ENCODE results near the gene ALG13.
"Not testable (repeated sequence)": the region's sequence is repeated elsewhere in the genome, so short reads cannot be mapped to it uniquely, and the experiment has no call there.

ALG13 gene

DNA sequence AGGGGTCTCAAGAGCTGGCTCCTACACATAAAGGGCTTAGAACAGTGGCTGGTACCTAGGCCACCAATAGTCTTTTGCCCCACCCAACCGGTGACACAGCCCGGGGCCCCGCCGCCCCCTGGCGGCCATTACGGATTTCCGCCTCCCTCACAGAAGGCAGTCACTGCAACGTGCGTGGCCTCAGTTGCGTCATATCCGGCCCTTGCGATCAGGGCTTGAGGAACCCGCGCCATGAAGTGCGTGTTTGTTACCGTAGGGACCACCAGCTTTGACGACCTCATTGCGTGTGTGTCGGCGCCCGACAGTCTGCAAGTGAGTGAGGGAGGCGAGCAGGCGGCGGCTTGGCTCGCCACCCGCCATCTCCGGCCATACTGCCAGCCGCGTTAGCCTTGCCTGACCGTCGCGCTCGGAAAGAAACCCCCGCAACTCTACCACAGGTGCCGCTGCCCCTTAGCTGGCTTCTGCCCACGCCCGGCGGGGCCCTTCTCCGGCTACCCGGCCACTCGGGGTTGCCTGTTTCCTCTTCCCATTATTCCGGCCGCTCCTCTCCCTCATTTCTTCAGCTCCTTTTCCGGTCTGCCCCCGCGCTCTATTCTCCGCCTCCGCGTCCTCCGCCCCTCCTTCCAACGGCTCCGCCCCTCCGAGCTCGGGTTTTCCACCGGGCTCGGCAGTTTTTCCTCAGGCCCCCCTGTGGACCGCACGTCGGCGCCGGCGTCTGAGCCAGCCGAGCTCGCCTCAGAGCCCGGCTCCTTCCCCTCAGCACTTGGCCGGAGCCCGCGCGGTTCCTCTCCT is at the start of gene ALG13:
ALG13 (plus strand) TSS at position 183 of the 792 bp plus-strand sequence; CDS start at position 232, 49 bp downstream.
- DNase-seq (ENCODE audit: low read depth), result peak; percentile 86

DNA sequence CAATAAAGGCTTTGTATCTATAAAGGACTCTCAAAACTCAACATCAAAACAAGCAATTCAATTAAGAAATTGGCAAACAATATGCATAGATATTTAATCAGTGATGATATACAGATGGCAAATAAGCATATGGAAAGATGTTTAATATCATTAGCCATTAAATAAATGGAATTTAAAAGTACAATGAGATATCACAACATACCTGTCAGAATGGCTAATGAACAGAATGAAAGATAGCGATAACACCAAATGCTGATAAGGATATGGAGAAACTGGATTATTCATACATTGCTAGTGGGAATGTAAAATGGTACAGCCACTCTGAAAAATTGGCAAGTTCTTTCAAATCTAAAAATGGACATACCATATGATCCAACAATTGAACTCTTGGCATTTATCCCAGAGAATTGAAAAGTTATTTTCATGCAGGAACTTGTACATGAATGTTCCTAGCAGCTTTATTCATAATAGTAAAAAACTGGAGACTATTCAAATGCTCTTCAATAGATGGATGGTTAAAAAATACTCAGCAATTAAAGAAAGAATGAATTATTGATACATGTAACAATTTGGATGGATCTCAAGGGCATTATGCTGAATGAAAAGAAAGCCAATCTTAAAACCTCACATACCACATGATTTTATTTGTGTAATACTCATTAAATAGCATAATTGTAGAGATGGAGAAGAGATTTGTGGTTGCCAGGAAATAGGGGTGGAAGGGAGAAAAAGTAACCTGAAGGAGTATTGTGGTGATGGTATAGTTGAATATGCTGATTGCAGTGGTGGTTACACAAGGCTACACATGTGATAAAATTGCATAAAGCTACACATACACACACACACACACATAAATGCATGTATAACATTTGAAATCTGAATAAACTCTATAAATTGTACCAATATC is 45.9 kb upstream of the ALG13 start:
- no peak for DNase-seq (ENCODE audit: low read depth)

DNA sequence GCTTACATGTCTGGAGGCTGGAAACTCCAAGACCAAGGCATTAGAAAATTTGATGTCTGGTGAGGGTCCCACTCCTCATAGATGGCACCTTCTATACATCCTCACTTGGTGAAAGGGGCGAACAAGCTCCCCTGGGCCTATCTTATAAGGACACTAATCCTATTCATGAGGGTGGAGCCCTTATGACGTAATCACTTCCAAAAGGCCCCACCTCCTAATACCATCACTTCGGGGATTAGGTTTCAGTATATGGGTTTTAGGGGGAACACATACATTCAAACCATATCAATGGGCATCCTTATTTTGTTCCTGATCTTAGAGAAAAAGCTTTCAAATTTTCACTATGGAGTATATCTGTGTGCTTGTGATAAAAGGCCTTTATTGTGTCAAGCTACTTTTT is 39.0 kb upstream of the ALG13 start:
- no peak for DNase-seq (ENCODE audit: low read depth)

DNA sequence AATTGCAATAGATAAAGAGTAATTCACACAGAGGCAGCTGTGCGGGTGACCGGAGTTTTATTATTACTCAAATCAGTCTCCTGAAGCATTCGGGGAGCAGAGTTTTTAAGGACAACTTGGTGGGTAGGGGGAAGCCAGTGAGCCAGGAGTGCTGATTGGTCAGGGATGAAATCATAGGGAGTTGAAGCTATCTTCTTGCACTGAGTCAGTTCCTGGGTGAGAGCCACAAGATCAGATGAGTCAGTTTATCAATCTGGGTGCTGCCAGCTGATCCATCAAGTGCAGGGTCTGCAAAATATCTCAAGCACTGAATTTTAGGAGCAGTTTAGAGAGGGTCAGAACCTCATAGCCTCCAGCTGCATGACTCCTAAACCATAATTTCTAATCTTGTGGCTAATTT is 35.8 kb upstream of the ALG13 start:
- not testable (repeated sequence) for DNase-seq (ENCODE audit: low read depth)

DNA sequence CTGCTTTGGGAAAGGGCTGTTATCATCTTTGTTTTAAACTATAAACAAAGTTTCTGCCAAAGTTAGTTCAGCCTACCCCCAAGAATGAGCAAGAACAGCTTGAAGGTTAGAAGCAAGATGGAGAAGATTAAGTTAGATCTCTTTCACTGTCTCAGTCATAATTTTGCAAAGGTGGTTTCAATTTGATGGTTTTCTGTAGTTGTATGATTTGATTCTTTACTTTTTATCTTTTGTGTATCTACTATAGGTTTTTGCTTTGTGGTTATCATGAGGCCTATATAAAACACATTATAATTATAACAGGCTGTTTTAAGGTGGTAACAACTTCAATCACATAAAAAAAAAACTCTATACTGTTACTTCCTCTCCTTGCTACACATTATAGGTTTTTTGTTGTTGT is 35.4 kb upstream of the ALG13 start:
- DNase-seq (ENCODE audit: low read depth), result no peak

DNA sequence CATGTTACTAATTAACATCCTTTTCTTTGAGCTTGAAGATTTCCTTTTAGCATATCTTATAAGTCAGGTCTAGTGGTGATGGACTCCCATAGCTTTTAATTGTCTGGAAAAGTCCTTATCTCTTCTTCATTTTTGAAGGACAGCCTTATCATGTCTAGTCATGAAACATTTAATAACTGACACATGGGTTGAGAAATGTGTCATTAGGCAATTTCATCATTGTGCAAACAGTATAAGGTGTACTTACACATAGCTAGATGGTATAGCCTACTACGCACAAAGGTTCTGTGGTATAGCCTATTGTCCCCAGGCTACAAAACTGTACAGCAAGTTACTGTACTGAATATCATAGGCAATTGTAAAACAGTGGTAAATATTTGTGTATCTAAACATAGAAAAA is 34.5 kb upstream of the ALG13 start:
- DNase-seq (ENCODE audit: low read depth), result no peak

DNA sequence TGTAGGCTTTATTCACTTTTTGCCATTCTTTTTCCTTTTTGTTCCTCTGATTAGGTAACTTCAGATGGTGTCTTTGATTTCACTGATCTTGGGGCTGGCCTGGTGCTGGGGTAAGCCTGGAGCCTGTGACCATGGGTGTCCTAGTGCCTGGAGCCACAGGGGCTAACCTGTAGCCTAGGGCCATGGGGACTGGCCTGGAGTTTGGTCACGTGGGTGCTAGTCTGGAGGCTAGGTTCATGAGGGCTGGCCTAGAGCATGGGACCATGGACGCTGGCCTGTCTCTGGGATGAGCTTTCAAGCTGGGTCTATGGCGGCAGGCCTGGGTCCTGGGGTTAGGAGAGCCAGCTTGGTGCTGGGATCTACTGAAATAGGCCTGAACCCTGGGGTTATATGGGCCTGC is 32.2 kb upstream of the ALG13 start:
- DNase-seq (ENCODE audit: low read depth), result no peak

DNA sequence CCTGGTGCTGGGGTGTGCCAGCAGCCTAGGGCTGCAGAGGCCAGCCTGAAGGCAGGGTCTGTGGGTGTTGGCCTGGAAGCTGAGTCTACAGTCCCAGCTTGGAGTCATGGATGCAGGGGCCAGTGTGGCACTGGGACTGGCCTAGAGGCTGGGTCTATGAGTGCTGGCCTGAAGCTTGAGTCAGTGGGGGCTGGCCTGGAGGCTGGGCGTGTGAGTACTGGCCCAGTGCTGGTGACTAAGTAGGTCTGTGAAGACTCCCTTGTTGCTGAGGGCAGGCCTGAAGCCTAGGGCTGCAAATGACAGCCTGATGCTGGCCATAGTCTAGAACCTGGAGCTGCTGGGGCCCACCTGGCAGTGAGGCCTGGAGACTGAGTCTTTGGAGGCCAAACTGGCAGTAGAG is 31.3 kb upstream of the ALG13 start:
- no peak for DNase-seq (ENCODE audit: low read depth)

DNA sequence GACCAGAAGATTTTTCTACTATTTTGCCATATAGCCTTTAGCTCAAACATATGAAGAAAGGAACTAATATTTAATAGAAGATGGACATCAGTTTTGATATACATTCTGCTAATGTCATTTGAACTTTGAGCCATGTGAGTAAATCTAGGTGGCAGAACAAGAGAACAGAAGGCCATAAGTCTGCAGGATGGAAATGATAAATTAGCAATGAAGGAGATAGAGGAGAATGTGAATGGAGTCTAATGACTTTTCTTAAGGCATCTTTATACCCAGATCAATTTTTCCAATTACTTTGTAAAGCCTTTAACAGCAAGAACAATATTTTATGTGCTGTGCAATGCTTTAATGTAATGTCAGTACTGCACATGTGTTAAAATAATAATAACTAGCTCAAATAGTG is 30.1 kb upstream of the ALG13 start:
- no peak for DNase-seq (ENCODE audit: low read depth)

DNA sequence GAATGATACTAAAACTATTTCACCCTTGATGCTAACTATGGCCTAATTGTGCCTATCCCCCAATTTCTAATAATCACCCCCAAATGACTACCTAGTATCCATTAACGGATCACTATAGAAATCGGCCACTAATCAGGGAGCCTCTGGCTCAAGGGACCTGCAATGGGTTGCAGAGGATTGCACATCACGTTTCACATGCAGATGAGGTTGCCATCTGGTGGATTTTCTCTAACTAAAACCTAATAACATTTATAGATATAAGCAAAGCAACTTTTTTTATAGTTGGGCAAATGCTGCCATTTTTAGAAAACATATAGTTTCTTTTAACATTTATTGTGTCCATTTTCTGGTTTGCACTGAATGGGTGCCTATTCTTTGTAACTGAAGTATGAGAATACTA is 28.3 kb upstream of the ALG13 start:
- no peak for DNase-seq (ENCODE audit: low read depth)

DNA sequence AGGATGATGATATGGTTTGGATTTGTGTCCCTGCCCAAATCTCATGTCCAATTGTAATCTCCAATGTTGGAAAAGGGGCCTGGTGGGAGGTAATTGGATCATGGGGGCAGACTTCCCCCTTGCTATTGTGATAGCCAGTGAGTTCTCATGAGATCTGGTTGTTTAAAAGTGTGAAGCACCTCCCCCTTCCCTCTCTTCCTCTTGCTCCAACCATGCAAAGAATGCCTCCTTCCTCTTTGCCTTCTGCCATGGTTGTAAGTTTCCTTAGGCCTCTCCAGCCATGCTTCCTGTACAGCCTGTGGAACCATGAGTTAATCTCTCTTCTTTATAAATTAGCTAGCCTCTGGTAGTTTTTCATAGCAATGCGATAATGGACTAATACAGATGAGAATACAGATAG is 19.7 kb upstream of the ALG13 start:
- DNase-seq (ENCODE audit: low read depth), result no peak

DNA sequence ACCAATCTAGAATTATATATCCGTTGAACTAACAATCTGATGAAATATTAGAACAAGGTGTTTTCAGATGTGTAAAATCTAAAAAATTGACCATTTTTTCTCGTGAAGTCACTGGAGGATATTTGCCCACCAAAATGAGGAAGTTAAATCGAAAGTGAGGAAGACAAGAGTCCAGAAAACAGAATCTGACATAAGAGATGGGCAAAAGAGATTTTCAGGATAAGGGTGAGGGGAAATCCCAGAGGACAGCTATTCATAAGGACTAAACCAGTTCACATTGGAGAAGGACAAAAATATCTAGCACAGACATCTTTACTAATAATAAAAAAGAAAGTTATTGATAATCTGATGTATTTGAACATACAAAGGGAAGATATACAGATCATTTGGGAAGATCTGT is 18.7 kb upstream of the ALG13 start:
- no peak for DNase-seq (ENCODE audit: low read depth)

DNA sequence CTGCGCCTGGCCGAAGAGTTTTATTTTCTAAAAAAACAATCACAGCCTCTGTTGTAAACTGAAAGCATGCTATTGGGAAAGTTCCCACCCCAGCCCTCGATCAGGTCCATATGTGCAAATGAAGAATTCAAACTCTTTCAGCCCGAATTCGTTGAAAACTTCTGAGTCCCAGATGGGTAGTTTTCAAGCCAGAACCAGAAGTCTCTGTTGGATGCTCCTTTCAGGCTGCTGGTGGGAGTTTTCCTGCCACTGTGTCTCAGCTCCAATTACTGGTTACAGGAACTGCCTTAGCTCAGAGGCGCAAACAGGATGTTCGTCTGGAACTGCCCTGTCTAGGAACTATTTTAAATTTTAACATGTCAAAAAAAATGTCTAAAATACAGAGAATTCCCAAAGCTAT is 9.3 kb upstream of the ALG13 start:
- no peak for DNase-seq (ENCODE audit: low read depth)

DNA sequence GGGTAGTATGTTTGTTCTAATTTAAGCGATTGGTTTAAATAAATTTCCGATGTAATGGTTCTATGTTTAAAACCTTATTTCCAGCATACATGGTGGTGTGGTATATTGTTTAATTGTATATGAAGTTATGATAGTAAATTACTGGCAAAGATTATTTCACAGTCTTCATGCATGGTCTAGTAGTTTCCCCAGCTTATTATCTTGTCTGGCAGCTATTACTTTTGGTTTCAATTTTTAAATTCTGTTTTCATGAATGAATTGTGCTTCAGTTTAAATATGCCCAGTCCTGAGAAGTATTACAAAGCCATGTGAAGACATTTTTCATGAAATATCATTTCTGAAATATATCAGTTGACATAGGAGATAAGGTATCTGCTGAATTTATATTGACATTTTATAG is 6.3 kb downstream of the ALG13 start:
- DNase-seq (ENCODE audit: low read depth), result no peak

DNA sequence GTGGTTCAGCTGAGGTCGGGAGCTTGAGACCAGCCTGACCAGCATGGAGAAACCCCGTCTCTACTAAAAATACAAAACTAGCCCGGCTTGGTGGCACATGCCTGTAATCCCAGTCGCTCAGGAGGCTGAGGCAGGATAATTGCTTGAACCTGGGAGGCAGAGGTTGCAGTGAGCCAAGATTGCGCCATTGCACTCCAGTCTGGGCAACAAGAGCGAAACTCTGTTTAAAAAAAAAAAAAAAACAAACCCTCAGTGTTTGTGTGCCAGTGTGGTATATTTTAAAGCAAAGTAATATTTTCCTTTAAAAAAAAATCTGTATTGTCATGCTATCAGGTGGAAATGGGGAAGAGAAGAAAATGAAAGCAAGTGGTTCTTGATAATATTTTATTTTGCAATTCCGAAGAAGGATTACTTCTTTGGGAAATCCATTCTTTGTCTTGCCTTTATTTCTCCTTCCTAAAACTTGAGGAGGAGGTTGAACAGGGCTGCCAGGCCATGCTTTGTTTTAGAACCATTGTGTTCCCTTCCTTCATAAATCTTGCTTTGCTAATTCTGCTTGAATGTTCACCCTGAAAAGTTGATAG is 14.4 kb downstream of the ALG13 start:
- no peak for DNase-seq (ENCODE audit: low read depth)

DNA sequence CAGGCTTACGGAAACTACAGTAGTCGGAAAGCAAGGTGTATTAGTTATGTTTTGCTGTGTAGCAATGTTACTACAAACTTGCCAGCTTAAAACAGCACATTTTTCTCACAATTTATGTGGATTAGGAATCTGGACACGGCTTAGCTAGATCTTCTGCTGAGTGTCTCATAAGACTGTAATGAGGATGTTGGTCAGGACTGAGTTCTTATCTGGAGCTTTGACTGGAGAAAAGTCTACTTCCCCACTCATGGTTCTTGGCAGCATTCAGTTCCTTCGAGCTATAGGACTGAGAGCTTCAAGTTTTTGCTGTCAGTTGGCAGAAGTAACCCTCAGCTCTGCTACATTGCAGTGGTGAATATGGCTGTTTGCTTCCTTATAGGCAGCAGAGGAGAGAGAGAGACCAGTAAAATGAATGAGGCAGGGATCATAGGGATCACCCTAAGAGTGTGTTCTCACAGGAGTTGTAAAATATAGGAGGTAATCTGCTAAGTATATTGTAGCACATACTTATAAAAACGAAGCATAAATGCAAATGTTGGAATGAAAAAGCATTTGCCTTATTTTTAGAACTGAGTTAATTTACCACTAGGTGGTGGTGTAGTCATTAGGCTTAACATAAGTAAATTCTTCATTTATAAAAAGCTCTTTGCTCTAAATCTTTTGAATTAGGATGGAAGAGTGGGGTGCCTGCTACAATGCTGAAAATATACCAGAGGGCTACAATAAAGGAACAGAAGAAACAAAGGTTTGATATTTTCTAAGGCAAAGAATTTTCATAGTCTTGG is 38.6 kb downstream of the ALG13 start:
- no peak for DNase-seq (ENCODE audit: low read depth)

DNA sequence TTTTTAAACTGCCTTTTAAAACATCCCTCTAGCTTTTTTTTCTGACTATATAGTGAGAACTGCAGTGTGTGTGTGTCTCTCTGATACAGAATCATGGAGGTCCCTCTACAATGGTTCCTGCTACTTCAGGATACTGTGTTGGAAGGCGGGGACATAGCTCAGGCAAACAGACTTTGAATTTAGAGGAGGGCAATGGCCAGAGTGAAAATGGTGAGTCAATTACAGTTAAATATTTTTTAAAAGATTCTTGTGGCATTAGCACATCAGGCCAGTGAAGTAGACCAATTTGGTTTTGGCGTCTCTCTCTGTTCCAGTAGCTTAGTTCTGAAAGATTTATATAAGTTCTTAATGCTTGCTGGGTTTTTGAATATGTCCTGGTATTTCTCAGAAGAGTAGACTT is 47.1 kb downstream of the ALG13 start:
- DNase-seq (ENCODE audit: low read depth), result no peak

DNA sequence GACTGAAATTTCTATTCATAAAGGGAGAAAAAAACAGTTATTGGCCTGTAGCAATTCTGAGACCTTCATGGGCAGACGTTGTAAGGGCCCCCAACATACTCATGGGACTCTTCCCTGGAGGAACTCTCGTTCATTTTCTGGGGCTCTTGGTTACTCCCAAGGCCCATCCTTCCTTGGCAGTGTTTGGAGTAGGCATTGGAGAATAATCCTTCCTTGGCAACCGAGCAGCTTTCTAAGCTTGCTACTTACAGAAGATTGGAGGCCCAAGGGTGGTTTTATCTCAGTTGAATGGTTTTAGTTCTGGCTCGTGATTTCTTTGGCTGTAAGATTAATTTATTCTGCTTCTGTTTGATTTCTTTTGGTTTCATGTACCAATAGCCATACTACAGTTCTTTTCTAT is 50.4 kb downstream of the ALG13 start:
- DNase-seq (ENCODE audit: low read depth), result no peak

DNA sequence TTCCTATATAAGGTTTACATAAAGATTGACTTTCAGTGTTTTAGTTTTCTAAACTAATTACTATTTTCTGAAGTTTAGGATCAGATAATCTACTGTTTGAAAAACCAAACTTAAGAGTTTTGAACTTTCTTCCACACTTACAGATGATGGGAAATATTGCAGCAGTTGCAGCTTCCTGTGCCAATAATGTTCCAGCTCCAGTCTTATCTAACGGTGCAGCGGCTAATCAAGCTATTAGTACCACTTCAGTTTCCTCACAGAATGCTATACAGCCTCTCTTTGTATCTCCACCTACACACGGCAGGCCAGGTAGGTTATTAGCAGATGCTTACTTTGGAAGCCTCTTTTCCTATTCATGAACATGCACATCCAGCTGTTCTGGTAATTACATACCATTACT is 55.6 kb downstream of the ALG13 start:
- no peak for DNase-seq (ENCODE audit: low read depth)

DNA sequence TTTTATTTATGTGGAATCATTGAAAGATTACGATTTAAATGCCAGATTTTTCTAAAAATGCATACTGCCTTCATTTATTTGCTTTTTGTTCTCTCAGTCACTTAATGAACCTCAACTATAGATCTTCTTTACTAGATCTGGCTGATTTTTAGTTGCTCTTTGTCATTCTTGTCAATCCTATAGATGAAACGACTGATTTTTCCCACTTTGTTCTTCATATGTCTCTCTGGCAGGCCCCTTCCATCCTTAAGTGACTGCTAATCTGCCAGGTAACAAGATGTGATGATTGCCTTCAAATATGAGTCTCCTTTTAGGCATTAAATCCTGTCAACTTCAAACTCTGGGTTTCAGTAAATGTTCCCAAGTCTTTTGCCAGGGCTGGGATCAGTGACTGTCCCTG is 61.0 kb downstream of the ALG13 start:
- DNase-seq (ENCODE audit: low read depth), result no peak

DNA sequence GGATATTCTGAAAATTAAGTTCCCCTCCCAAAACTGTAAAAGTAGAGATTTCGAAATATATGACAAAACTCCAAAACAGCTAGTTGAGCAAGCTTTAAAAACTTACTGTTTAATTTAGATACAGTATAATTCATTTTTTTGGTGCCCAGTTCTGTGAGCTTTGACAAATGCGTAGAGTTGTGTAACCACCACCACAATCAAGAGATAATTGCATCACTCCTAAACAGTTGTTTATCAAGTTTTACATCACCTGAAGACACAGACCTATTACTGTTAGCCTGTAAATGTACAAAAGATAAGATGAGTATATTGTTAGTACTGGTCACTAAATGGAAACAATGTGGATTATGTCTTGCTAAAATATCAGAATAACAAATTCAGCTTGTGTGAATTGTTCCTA is 62.3 kb downstream of the ALG13 start:
- DNase-seq (ENCODE audit: low read depth), result no peak

DNA sequence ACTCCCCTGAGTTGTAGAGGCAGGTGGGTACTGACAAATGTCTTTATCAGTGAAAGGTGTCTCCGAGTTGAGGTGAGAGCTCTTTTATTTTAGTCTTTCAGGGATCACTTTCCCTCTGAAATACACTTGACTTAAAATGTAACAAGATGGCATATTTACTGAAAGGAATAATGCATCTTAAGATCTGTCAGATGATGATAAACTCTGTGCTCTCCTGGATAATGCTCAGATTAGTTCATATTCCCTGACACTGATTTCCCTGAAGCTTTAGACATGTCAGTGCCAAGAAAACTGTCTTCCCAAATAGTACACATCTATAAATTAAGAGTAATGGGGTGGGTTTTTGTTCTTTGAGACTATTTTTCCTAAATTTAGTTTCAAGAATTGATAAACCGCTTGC is 75.5 kb downstream of the ALG13 start:
- no peak for DNase-seq (ENCODE audit: low read depth)
